Astrocyte (in vitro differentiated cells and primary cell): ENCODE measurements around the gene FAM180B.

Experiments
- CTCF ChIP-seq: IDR thresholded peaks from 2 replicates; pipeline ENCODE4 v1.5.1; 2011; ENCODE audit warnings: low read depth, mild to moderate bottlenecking, inconsistent platforms, low read length, moderate library complexity; ENCODE audit not compliant: insufficient read depth
- EZH2 ChIP-seq: IDR thresholded peaks from 2 replicates; pipeline ENCODE4 v1.6.1; 2012; ENCODE audit warnings: mild to moderate bottlenecking, low read length, inconsistent platforms; ENCODE audit not compliant: insufficient read depth

GRCh38 chr11:47560426-47560825 is 26.1 kb upstream of the FAM180B start:
- TF ChIP-seq EZH2 (no peak), CTCF (no peak)
